Psoas muscle (tissue), 8 donors: ENCODE results near the gene SERPINB6. TPM values are rescaled to one million over a fixed set of nuclear protein-coding genes. Genes with fewer than 3 reads are reported as not detected.
A peak's percentile ranks its signal among the peaks of the same experiment; 100 is the strongest.

Source experiments
- ATAC-seq, 4 donors: fragments of 200-7000 bp; cut with Tn5 transposase; one replicate each; pipeline ENCODE4 v1.9.1; 2020; ENCODE audit warnings: moderate library complexity in 3 of 4, mild to moderate bottlenecking in 2 of 4
- DNase-seq, 2 donors: peaks; one replicate each; pipeline ENCODE4 v3.0.0-alpha.2; 2020
- H3K27ac ChIP-seq: fragments of 200-600 bp; one replicate; pipeline ENCODE4 v1.8.0; 2022
- H3K27me3 ChIP-seq, 3 donors: fragments of 200-600 bp in 1 of 3; one replicate each; pipeline versions ENCODE4 v1.6.1 to v1.8.0; 2013 to 2022; ENCODE audit warnings: low read length in 2 of 3, mild to moderate bottlenecking in 2 of 3, moderate library complexity in 1 of 3; ENCODE audit not compliant: insufficient read depth in 3 of 3
- H3K36me3 ChIP-seq, 2 donors: fragments of 200-600 bp in 1 of 2; one replicate each; pipeline versions ENCODE4 v1.6.1 to v1.8.0; 2013 to 2022; ENCODE audit warnings: low read depth in 1 of 2, mild to moderate bottlenecking in 1 of 2, moderate library complexity in 1 of 2; ENCODE audit not compliant: insufficient read depth in 1 of 2
- H3K4me1 ChIP-seq: fragments of 200-600 bp; one replicate; pipeline ENCODE4 v1.8.0; 2022
- H3K4me3 ChIP-seq: fragments of 200-600 bp; one replicate; pipeline ENCODE4 v1.8.0; 2022; ENCODE audit warnings: mild to moderate bottlenecking
- H3K9me3 ChIP-seq: fragments of 200-600 bp; one replicate; pipeline ENCODE4 v1.8.0; 2022
- CTCF ChIP-seq: fragments of 200-600 bp; IDR thresholded peaks from one replicate; pipeline ENCODE4 v1.8.0; 2022; ENCODE audit warnings: antibody characterized with exemption
- WGBS, 3 donors: extraction: QIAGEN DNeasy Blood & Tissue Kit; methylation state at CpG; one replicate each; pipeline versions ENCODE4 v1.1.6 to v1.1.7; 2013; 5-methylcytosine and 5-hydroxymethylcytosine counted together
- intact Hi-C, 2 donors: fragments of 100-400 bp; cut with DNase I; formaldehyde crosslinking; loops; one replicate each; pipeline versions ENCODE4 v1.11.0 to v1.14.2; 2022
- polyA plus RNA-seq, 3 donors: library from polyadenylated mRNA; stranded (reverse); fragments of 200-250 nt; gene quantifications; one replicate each; pipeline ENCODE4 v1.2.3, GENCODE V29; 2013
- total RNA-seq, 4 donors: library from RNA; stranded (reverse); fragmentation: NEBNext Ultra II Directional in 2 of 4; extraction: Animal tissue kit (Norgen Biotek cat#: 25700) in 2 of 4; gene quantifications; one replicate each; pipeline versions ENCODE4 v1.2.1 to v1.2.4, GENCODE V29; 2021 to 2023
- donor health status: healthy with polysubstance abuse.
- donor health status: DM: no; HTN: no; CAD: no; lungs with moderate emphysema.
- donor health status: Bipolar disorder and iron deficiency.
- donor health status: healthy.
- donor health status: DM: yes; HTN: yes; CAD: no.
- donor health status: DM: no; HTN: no; CAD: no.
- donor health status: DM: no; HTN: no; CAD: no.
- donor health status: DM: yes; HTN: yes; CAD: no.

The SERPINB6 gene
- total and polyA plus RNA-seq, 7 donors = 92.3 to 239 (median 165) TPM

- intact Hi-C loops = loop anchor here (1.0 kb wide), 2 partner anchors 21 to 51 kb away; no protein-coding TSS in a partner anchor
- peaks cover 11 to 44% of the 10 kb centered on the region in 2 donors for H3K36me3 ChIP-seq
- ATAC-seq = peak; percentile 63 to 74 (median 64)
- DNase-seq = peak in 1 of 2 donors; percentile 76
- WGBS, 3 donors = 43 to 50% (median 45%) methylated on average over 2 of the region's 2 CpGs
- peak; percentile 64 for TF ChIP-seq CTCF
- H3K27me3 ChIP-seq = no peaks in the 10 kb centered on the region
- no peaks in the 10 kb centered on the region for H3K9me3 ChIP-seq
- H3K4me1 ChIP-seq = peaks cover 20% of the 10 kb centered on the region
- H3K4me3 ChIP-seq = peak overlapping the region; percentile 95
- peak overlapping the region; percentile 99 for H3K27ac ChIP-seq
Observed at GRCh38 chr6:3001773-3002293, 30.5 kb upstream of the SERPINB6 start.

- 81 to 91% (median 85%) methylated on average over 11 of the region's 11 CpGs for WGBS, 3 donors
- H3K27me3 ChIP-seq = no peaks in the 10 kb centered on the region
- peaks cover 5 to 38% of the 10 kb centered on the region in 2 donors for H3K36me3 ChIP-seq
- H3K9me3 ChIP-seq = no peaks in the 10 kb centered on the region
- peaks cover 20% of the 10 kb centered on the region for H3K4me1 ChIP-seq
- intact Hi-C loops = loop anchor here in 1 of 2 donors (1.0 kb wide), 1 partner anchor 22 kb away; no protein-coding TSS in a partner anchor
- no peak for TF ChIP-seq CTCF
- H3K27ac ChIP-seq = peak overlapping the region; percentile 99
- peak overlapping the region; percentile 95 for H3K4me3 ChIP-seq
- no peak for DNase-seq
- peak in 1 of 4 donors; percentile 0 for ATAC-seq
Observed at GRCh38 chr6:3001146-3001772, 29.9 kb upstream of the SERPINB6 start.

GRCh38 chr6:2999618-3000557 is 28.5 kb upstream of the SERPINB6 start, which contains the start of gene NQO2:
Gene NQO2, plus strand, starts transcription at chr6:2999894. Its CDS starts 6,659 bp downstream, at chr6:3006553.
- no peak for TF ChIP-seq CTCF
- 3 to 6% (median 3%) methylated on average over 40 to 85 of the region's 87 CpGs for WGBS, 3 donors
- Histone ChIP-seq H3K27ac (peak within 1 kb of the TSS; percentile 99), H3K27me3 (no peaks in the 10 kb centered on the region), H3K4me1 (peaks cover 20% of the 10 kb centered on the region), H3K9me3 (no peaks in the 10 kb centered on the region), H3K36me3 (peaks cover under 1 to 24% of the 10 kb centered on the region in 2 donors), H3K4me3 (peak within 1 kb of the TSS; percentile 95)
- ATAC-seq = peak; percentile 84 to 87 (median 84)
- DNase-seq = peak; percentile 93 to 96
- intact Hi-C loops = loop anchor here (1.0 to 10.0 kb wide), 2 partner anchors 54 to 125 kb away; no protein-coding TSS in a partner anchor

- 0 to 2% (median 1%) methylated on average over 25 to 30 of the region's 30 CpGs for WGBS, 3 donors
- ATAC-seq (peak; percentile 18 to 69 (median 51)), DNase-seq (peak in 1 of 2 donors; percentile 85)
- TF ChIP-seq CTCF = no peak
- Histone ChIP-seq H3K4me3 (peak overlapping the region; percentile 95), H3K27me3 (no peaks in the 10 kb centered on the region), H3K4me1 (peaks cover 20% of the 10 kb centered on the region), H3K9me3 (no peaks in the 10 kb centered on the region), H3K36me3 (peaks cover 0 to 16% of the 10 kb centered on the region in 2 donors), H3K27ac (peak overlapping the region; percentile 99)
- intact Hi-C loops = loop anchor here (1.0 to 10.0 kb wide), 2 partner anchors 55 to 126 kb away; no protein-coding TSS in a partner anchor
Observed at GRCh38 chr6:2998998-2999617, 27.7 kb upstream of the SERPINB6 start.
